HEK293T (cell line): ENCODE measurements around the gene MGAT5.

ENCODE experiments used
- BHLHE40 ChIP-seq: fragments of 450-650 bp; IDR thresholded peaks from 2 replicates; pipeline ENCODE4 v1.6.1; 2016; ENCODE audit warnings: mild to moderate bottlenecking, moderate library complexity, borderline replicate concordance
- SP1 ChIP-seq: fragments of 450-650 bp; IDR thresholded peaks from 2 replicates; pipeline ENCODE4 v1.6.1; 2017

DNA sequence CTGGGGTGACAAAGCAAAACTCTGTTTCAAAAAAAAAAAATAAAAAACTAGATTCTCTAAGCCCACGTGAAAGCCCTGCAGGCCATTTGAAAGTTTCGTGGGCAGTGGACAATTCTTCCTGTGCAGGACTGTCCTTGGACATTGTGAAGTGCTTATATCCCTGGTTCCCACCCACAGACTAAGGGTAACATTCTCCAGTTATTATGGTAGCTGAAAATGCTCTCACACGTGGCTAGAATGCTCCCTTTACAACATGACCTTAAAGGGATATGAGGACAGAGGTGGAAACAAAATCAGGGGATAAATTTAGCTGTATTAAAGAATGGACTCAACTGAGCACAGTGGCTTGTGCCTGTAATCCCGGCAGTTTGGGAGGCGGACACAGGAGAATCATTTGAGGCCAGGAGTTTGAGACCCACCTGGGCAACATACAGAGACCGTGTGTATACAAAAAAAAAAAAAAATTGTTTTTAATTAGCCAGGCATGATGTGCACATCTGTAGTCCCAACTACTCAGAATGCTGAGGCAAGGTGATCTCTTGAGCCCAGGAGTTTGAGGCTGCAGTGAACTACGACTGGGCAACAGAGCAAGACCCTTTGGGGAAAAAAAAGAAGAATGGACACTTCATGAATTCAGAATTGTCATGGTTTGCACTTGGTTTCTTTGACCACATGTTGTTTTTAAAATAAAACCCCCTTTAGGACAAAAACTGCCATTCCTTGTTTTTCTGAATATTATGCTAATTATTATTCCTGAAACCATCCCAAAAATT is 167.9 kb downstream of the MGAT5 start:
- no peak for TF ChIP-seq BHLHE40
- no peak for TF ChIP-seq SP1
